Upper lobe of left lung (tissue), 4 donors: ENCODE measurements around the gene DPH3.
A peak's percentile ranks its signal among the peaks of the same experiment; 100 is the strongest.

Experiments
- POLR2A ChIP-seq, 4 donors: fragments of 450-650 bp; IDR thresholded peaks; one replicate each; pipeline ENCODE4 v1.5.1; 2016 to 2017; ENCODE audit warnings: antibody characterized with exemption in 4 of 4, mild to moderate bottlenecking in 2 of 4
- POLR2AphosphoS5 ChIP-seq, 2 donors: sonication (generic); formaldehyde crosslinking; IDR thresholded peaks; one replicate each; pipeline ENCODE4 v1.5.1; 2017; ENCODE audit warnings: antibody characterized with exemption in 2 of 2
- TF ChIP-seq, protein P1 (sequence below), 6 experiments: fragments of 450-650 bp in 4 of 6; fragments of 200-600 bp in 2 of 6; sonication (generic) in 2 of 6; IDR thresholded peaks; one replicate each; pipeline ENCODE4 v1.5.1; 2016 to 2019; ENCODE audit warnings: antibody characterized with exemption in 6 of 6

DNA sequence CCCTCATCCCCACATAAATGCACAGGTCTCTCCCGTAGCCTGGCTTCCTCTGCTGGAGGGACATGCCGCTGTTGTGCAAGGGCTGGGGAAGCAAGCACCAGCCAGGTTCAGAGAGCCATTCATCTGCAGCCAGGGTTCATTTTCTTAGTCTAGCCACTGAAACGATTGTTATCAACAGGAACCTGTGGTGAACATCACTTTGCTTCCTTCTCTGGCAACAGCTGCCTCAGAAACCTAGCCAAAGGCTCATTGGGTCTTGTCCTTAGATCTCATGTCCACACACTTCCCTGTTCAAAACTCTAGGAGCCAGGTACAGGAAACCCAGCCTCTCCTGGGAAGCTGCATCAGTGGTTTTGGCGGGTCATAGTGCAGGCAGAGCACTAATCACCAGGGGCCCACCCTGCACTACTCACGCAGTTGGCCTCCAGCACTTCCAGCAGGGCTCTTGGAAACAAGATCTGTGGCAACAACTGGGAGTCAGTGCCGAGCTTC is 47.3 kb upstream of the DPH3 start:
- TF ChIP-seq, protein P1, sequence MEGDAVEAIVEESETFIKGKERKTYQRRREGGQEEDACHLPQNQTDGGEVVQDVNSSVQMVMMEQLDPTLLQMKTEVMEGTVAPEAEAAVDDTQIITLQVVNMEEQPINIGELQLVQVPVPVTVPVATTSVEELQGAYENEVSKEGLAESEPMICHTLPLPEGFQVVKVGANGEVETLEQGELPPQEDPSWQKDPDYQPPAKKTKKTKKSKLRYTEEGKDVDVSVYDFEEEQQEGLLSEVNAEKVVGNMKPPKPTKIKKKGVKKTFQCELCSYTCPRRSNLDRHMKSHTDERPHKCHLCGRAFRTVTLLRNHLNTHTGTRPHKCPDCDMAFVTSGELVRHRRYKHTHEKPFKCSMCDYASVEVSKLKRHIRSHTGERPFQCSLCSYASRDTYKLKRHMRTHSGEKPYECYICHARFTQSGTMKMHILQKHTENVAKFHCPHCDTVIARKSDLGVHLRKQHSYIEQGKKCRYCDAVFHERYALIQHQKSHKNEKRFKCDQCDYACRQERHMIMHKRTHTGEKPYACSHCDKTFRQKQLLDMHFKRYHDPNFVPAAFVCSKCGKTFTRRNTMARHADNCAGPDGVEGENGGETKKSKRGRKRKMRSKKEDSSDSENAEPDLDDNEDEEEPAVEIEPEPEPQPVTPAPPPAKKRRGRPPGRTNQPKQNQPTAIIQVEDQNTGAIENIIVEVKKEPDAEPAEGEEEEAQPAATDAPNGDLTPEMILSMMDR (IDR thresholded peaks at IDR 0.05) = no peak
- no peak for TF ChIP-seq POLR2A (IDR thresholded peaks at IDR 0.05)
- TF ChIP-seq POLR2AphosphoS5 (IDR thresholded peaks at IDR 0.05) = peak in 1 of 2 donors; percentile 4
